SK-N-DZ (cell line): Measurements from ENCODE around the gene PCDHB10.
A peak's percentile ranks its signal among the peaks of the same experiment; 100 is the strongest.
"Not testable (repeated sequence)": the region's sequence is repeated elsewhere in the genome, so short reads cannot be mapped to it uniquely, and the experiment has no call there.

Experiments
- DNase-seq: peaks from one replicate; pipeline ENCODE4 v3.0.0-alpha.2; 2015; ENCODE audit warnings: low spot score

Gene PCDHB10

GRCh38 chr5:141186897-141187512, 5.1 kb upstream of the PCDHB10 start, which contains the start of gene PCDHB9:
TSS of gene PCDHB9 (plus strand) at chr5:141187161. CDS start at chr5:141187319, 158 bp downstream.
- DNase-seq = peak; percentile 24

- DNase-seq = not testable (repeated sequence)
These were observed 3.5 kb upstream of the PCDHB10 start for GRCh38 chr5:141188682-141189081.

GRCh38 chr5:141189131-141189530, 3.0 kb upstream of the PCDHB10 start:
- DNase-seq = not testable (repeated sequence)

GRCh38 chr5:141194332-141194731, 2.2 kb downstream of the PCDHB10 start:
- not testable (repeated sequence) for DNase-seq

- DNase-seq = no peak
These were observed 4.2 kb downstream of the PCDHB10 start for GRCh38 chr5:141196363-141196762.

- peak; percentile 78 for DNase-seq
These were observed 7.4 kb downstream of the PCDHB10 start, which contains the start of gene PCDHB11 for GRCh38 chr5:141199359-141200235. TSS of gene PCDHB11 (plus strand) at chr5:141199627. CDS start at chr5:141199775, 148 bp downstream.

GRCh38 chr5:141201126-141201525, 9.0 kb downstream of the PCDHB10 start:
- DNase-seq = not testable (repeated sequence)

- not testable (repeated sequence) for DNase-seq
These were observed 9.5 kb downstream of the PCDHB10 start for GRCh38 chr5:141201646-141202045.

- DNase-seq = no peak
These were observed 16.3 kb downstream of the PCDHB10 start, which contains the start of gene PCDHB12 for GRCh38 chr5:141208478-141208877. TSS of gene PCDHB12 (plus strand) at chr5:141208719. CDS start at chr5:141208908, 189 bp downstream.

GRCh38 chr5:141210281-141210680, 18.1 kb downstream of the PCDHB10 start:
- not testable (repeated sequence) for DNase-seq

GRCh38 chr5:141210849-141211248, 18.7 kb downstream of the PCDHB10 start:
- not testable (repeated sequence) for DNase-seq

- not testable (repeated sequence) for DNase-seq
These were observed 21.6 kb downstream of the PCDHB10 start, which contains the start of gene PCDHB13 for GRCh38 chr5:141213656-141214339. TSS of gene PCDHB13 (plus strand) at chr5:141213919. CDS start at chr5:141214124, 205 bp downstream.

- DNase-seq = not testable (repeated sequence)
These were observed 22.4 kb downstream of the PCDHB10 start for GRCh38 chr5:141214583-141214982.

GRCh38 chr5:141215504-141215903, 23.4 kb downstream of the PCDHB10 start:
- DNase-seq = not testable (repeated sequence)

- DNase-seq = not testable (repeated sequence)
These were observed 23.9 kb downstream of the PCDHB10 start for GRCh38 chr5:141216035-141216434.

GRCh38 chr5:141223112-141223783, 31.1 kb downstream of the PCDHB10 start, which contains the start of gene PCDHB14:
TSS of gene PCDHB14 (plus strand) at chr5:141223343. CDS start at chr5:141223506, 163 bp downstream.
- peak; percentile 81 for DNase-seq

- DNase-seq = not testable (repeated sequence)
These were observed 32.7 kb downstream of the PCDHB10 start for GRCh38 chr5:141224844-141225243.

- not testable (repeated sequence) for DNase-seq
These were observed 33.3 kb downstream of the PCDHB10 start for GRCh38 chr5:141225421-141225820.

GRCh38 chr5:141234109-141234667, 42.0 kb downstream of the PCDHB10 start:
- peak; percentile 16 for DNase-seq

- not testable (repeated sequence) for DNase-seq
These were observed 43.8 kb downstream of the PCDHB10 start for GRCh38 chr5:141235922-141236321.
